ENCODE measurements around the gene SEPTIN10.
A peak's percentile ranks its signal among the peaks of the same experiment; 100 is the strongest.
"Not testable (repeated sequence)": the region's sequence is repeated elsewhere in the genome, so short reads cannot be mapped to it uniquely, and the experiment has no call there.

SEPTIN10 gene

GRCh38 chr2:109633284-109633961 lies 19.7 kb upstream of the SEPTIN10 start:
- no peak for DNase-seq (ENCODE audit: low spot score)

- no peak for DNase-seq (ENCODE audit: low spot score)
Observed at GRCh38 chr2:109632158-109632789, 18.5 kb upstream of the SEPTIN10 start.

GRCh38 chr2:109631741-109632140 lies 18.0 kb upstream of the SEPTIN10 start:
- DNase-seq (ENCODE audit: low spot score), result no peak

GRCh38 chr2:109630441-109631430 lies 17.0 kb upstream of the SEPTIN10 start:
- no peak for DNase-seq (ENCODE audit: low spot score)

- no peak for DNase-seq (ENCODE audit: low spot score)
Observed at GRCh38 chr2:109629867-109630266, 16.1 kb upstream of the SEPTIN10 start.

- not testable (repeated sequence) for DNase-seq (ENCODE audit: low spot score)
Observed at GRCh38 chr2:109628321-109628720, 14.6 kb upstream of the SEPTIN10 start.

- no peak for DNase-seq (ENCODE audit: low spot score)
Observed at GRCh38 chr2:109624339-109624738, 10.6 kb upstream of the SEPTIN10 start.

GRCh38 chr2:109623923-109624322 lies 10.2 kb upstream of the SEPTIN10 start:
- no peak for DNase-seq (ENCODE audit: low spot score)

GRCh38 chr2:109623297-109623696 lies 9.5 kb upstream of the SEPTIN10 start:
- no peak for DNase-seq (ENCODE audit: low spot score)

GRCh38 chr2:109619032-109619615 lies 5.4 kb upstream of the SEPTIN10 start:
- no peak for DNase-seq (ENCODE audit: low spot score)

- DNase-seq (ENCODE audit: low spot score), result no peak
Observed at GRCh38 chr2:109616184-109616583, 2.4 kb upstream of the SEPTIN10 start.

- no peak for DNase-seq (ENCODE audit: low spot score)
Observed at GRCh38 chr2:109615637-109616144, 1.9 kb upstream of the SEPTIN10 start.

- DNase-seq (ENCODE audit: low spot score), result no peak
Observed at GRCh38 chr2:109614715-109615636, 1.2 kb upstream of the SEPTIN10 start.

- peak; percentile 32 for DNase-seq (ENCODE audit: low spot score)
Observed at GRCh38 chr2:109613081-109613921, 465 bp downstream of the SEPTIN10 start.

- no peak for DNase-seq (ENCODE audit: low spot score)
Observed at GRCh38 chr2:109611467-109612095, 2.2 kb downstream of the SEPTIN10 start.

GRCh38 chr2:109609352-109610024 lies 4.3 kb downstream of the SEPTIN10 start:
- no peak for DNase-seq (ENCODE audit: low spot score)

GRCh38 chr2:109607766-109608165 lies 6.0 kb downstream of the SEPTIN10 start:
- DNase-seq (ENCODE audit: low spot score), result no peak

GRCh38 chr2:109604597-109604996 lies 9.2 kb downstream of the SEPTIN10 start:
- DNase-seq (ENCODE audit: low spot score), result peak; percentile 32

- DNase-seq (ENCODE audit: low spot score), result no peak
Observed at GRCh38 chr2:109602617-109603188, 11.1 kb downstream of the SEPTIN10 start.
